GM12872 (cell line): Measurements from ENCODE around the gene CLCN4.

Experiments used
- CTCF ChIP-seq: IDR thresholded peaks from 3 replicates; pipeline ENCODE4 v1.5.1; 2011; ENCODE audit warnings: low read depth, mild to moderate bottlenecking, low read length, moderate library complexity; ENCODE audit not compliant: insufficient read depth

The CLCN4 gene

GRCh38 chrX:10133980-10134676, 22.6 kb upstream of the CLCN4 start:
- no peak for TF ChIP-seq CTCF

GRCh38 chrX:10134921-10135320, 21.9 kb upstream of the CLCN4 start:
- no peak for TF ChIP-seq CTCF

GRCh38 chrX:10135561-10136399, 21.0 kb upstream of the CLCN4 start:
- TF ChIP-seq CTCF = no peak

GRCh38 chrX:10138726-10139125, 18.0 kb upstream of the CLCN4 start:
- no peak for TF ChIP-seq CTCF

GRCh38 chrX:10140264-10140663, 16.5 kb upstream of the CLCN4 start:
- no peak for TF ChIP-seq CTCF

GRCh38 chrX:10142041-10142599, 14.7 kb upstream of the CLCN4 start:
- no peak for TF ChIP-seq CTCF

- TF ChIP-seq CTCF = no peak
Observed at GRCh38 chrX:10143071-10143983, 13.4 kb upstream of the CLCN4 start.
